HG03175 (cell line): ENCODE results near the gene SOX9.
"Not testable (repeated sequence)": the region's sequence is repeated elsewhere in the genome, so short reads cannot be mapped to it uniquely, and the experiment has no call there.

Experiments used
- ATAC-seq: cut with Tn5 transposase; IDR thresholded peaks from one replicate; pipeline ENCODE4 v1.9.1; 2021; ENCODE audit warnings: mild to moderate bottlenecking, moderate library complexity; ENCODE audit not compliant: unreplicated experiment

The SOX9 gene

GRCh38 chr17:72125742-72126141, 4.9 kb downstream of the SOX9 start:
- no peak for ATAC-seq

- ATAC-seq: no peak
These were observed 6.0 kb downstream of the SOX9 start for GRCh38 chr17:72126575-72127486.

GRCh38 chr17:72128039-72128438, 7.2 kb downstream of the SOX9 start:
- no peak for ATAC-seq

GRCh38 chr17:72134608-72135394, 14.0 kb downstream of the SOX9 start:
- ATAC-seq: no peak

GRCh38 chr17:72135546-72136325, 14.9 kb downstream of the SOX9 start:
- ATAC-seq: no peak

- no peak for ATAC-seq
These were observed 15.9 kb downstream of the SOX9 start for GRCh38 chr17:72136692-72137091.

- no peak for ATAC-seq
These were observed 16.3 kb downstream of the SOX9 start for GRCh38 chr17:72137161-72137560.

- no peak for ATAC-seq
These were observed 18.4 kb downstream of the SOX9 start for GRCh38 chr17:72139212-72139611.

- no peak for ATAC-seq
These were observed 20.5 kb downstream of the SOX9 start for GRCh38 chr17:72141336-72141735.

- not testable (repeated sequence) for ATAC-seq
These were observed 21.3 kb downstream of the SOX9 start for GRCh38 chr17:72142097-72142496.

GRCh38 chr17:72142614-72143013, 21.8 kb downstream of the SOX9 start:
- no peak for ATAC-seq

- no peak for ATAC-seq
These were observed 22.4 kb downstream of the SOX9 start for GRCh38 chr17:72143245-72143644.

- ATAC-seq: no peak
These were observed 23.3 kb downstream of the SOX9 start for GRCh38 chr17:72144101-72144500.

- ATAC-seq: no peak
These were observed 24.7 kb downstream of the SOX9 start for GRCh38 chr17:72145562-72145961.

GRCh38 chr17:72145962-72146361, 25.1 kb downstream of the SOX9 start:
- ATAC-seq: no peak

GRCh38 chr17:72146371-72146770, 25.6 kb downstream of the SOX9 start:
- ATAC-seq: no peak

GRCh38 chr17:72150632-72151460, 30.0 kb downstream of the SOX9 start:
- ATAC-seq: no peak

GRCh38 chr17:72151565-72152386, 31.0 kb downstream of the SOX9 start:
- ATAC-seq: no peak

- no peak for ATAC-seq
These were observed 31.6 kb downstream of the SOX9 start for GRCh38 chr17:72152387-72152929.
